Pancreas (tissue), 10 donors: ENCODE measurements around the gene RRAD. TPM values are rescaled to one million over a fixed set of nuclear protein-coding genes. Genes with fewer than 3 reads are reported as not detected.

Source experiments
- ATAC-seq, 4 donors: fragments of 200-7000 bp; cut with Tn5 transposase; one replicate each; pipeline versions ENCODE4 v1.8.0 to v1.9.1; 2020; ENCODE audit warnings: mild to moderate bottlenecking in 4 of 4, moderate library complexity in 4 of 4
- DNase-seq, 6 donors: peaks; one replicate each; pipeline ENCODE4 v3.0.0-alpha.2; 2020
- FAIRE-seq: peaks from 2 replicates; lab custom pipeline; 2012; peaks lifted over from hg19 to GRCh38; lab: Jason Lieb, UNC
- H3K27ac ChIP-seq, 4 donors: fragments of 200-600 bp; sonication (generic); 1 replicate in 3 of 4; 2 replicates in 1 of 4; pipeline versions ENCODE4 v1.5.0 to v1.8.0; 2020
- H3K27me3 ChIP-seq, 4 donors: fragments of 200-600 bp; one replicate each; pipeline ENCODE4 v1.8.0; 2021
- H3K36me3 ChIP-seq, 3 donors: fragments of 200-600 bp; sonication (generic) in 1 of 3; one replicate each; pipeline versions ENCODE4 v1.5.0 to v1.8.0; 2020 to 2021
- H3K4me1 ChIP-seq, 3 donors: fragments of 200-600 bp; one replicate each; pipeline ENCODE4 v1.8.0; 2021
- H3K4me3 ChIP-seq, 4 donors: fragments of 200-600 bp; sonication (generic) in 2 of 4; one replicate each; pipeline versions ENCODE4 v1.5.0 to v1.8.0; 2020 to 2021
- H3K9me3 ChIP-seq, 4 donors: fragments of 200-600 bp; one replicate each; pipeline ENCODE4 v1.8.0; 2021
- CTCF ChIP-seq, 4 donors: fragments of 200-600 bp; sonication (generic) in 3 of 4; IDR thresholded peaks; one replicate each; pipeline versions ENCODE4 v1.5.0 to v1.8.0; 2021; ENCODE audit warnings: antibody characterized with exemption in 4 of 4
- WGBS, 2 donors: extraction: QIAGEN DNeasy Blood & Tissue Kit; methylation state at CpG; one replicate each; pipeline ENCODE4 v1.1.7; 2013; 5-methylcytosine and 5-hydroxymethylcytosine counted together
- intact Hi-C, 3 donors: fragments of 100-400 bp; cut with DNase I; formaldehyde crosslinking; loops; one replicate each; pipeline versions ENCODE4 v1.11.1 to v1.14.2; 2022
- polyA plus RNA-seq, 2 donors: library from polyadenylated mRNA; stranded (reverse); fragments of 200-250 nt; gene quantifications; one replicate each; pipeline ENCODE4 v1.2.3, GENCODE V29; 2013
- total RNA-seq, 6 donors: library from RNA; stranded (reverse); fragmentation: NEBNext Ultra II Directional in 4 of 6; extraction: Animal tissue kit (Norgen Biotek cat#: 25700) in 4 of 6; gene quantifications; one replicate each; pipeline versions ENCODE4 v1.2.1 to v1.2.4, GENCODE V29; 2021 to 2023
- donor health status: healthy with polysubstance abuse.
- donor health status: DM: no; HTN: no; CAD: no; lungs with moderate emphysema.
- donor health status: DM: no; HTN: no; CAD: no.
- donor health status: control.
- donor health status: control.
- donor health status: Bipolar disorder and iron deficiency.
- donor health status: DM: yes; HTN: yes; CAD: no.
- donor health status: DM: no; HTN: no; CAD: no.
- donor health status: DM: no; HTN: no; CAD: no.
- donor health status: DM: yes; HTN: yes; CAD: no.

RRAD gene
- total and polyA plus RNA-seq, 8 donors, result 0.20 to 2.9 (median 0.60) TPM

- Histone ChIP-seq H3K36me3 (peaks cover 0 to 35% (median 27%) of the 10 kb centered on the region in 3 donors), H3K4me3 (no peak overlapping the region), H3K27me3 (no peaks in the 10 kb centered on the region), H3K27ac (no peak overlapping the region), H3K9me3 (no peaks in the 10 kb centered on the region), H3K4me1 (peaks cover 0 to 5% (median 0%) of the 10 kb centered on the region in 3 donors)
- no peak for ATAC-seq
- FAIRE-seq, result no peak
- intact Hi-C loops, result no loop called here
- WGBS, 2 donors, result 88 to 90% methylated on average over 5 of the region's 5 CpGs
- DNase-seq, result no peak
- TF ChIP-seq CTCF (IDR thresholded peaks at IDR 0.05), result no peak
These were observed 18.7 kb upstream of the RRAD start for GRCh38 chr16:66944054-66944441.

GRCh38 chr16:66943426-66944053 is 18.2 kb upstream of the RRAD start:
- peak in 1 of 6 donors; percentile 66 for DNase-seq
- Histone ChIP-seq H3K4me3 (no peak overlapping the region), H3K4me1 (peaks cover 0 to 2% (median 0%) of the 10 kb centered on the region in 3 donors), H3K36me3 (peaks cover 0 to 35% (median 27%) of the 10 kb centered on the region in 3 donors), H3K27me3 (no peaks in the 10 kb centered on the region), H3K9me3 (no peaks in the 10 kb centered on the region), H3K27ac (no peak overlapping the region)
- TF ChIP-seq CTCF (IDR thresholded peaks at IDR 0.05), result no peak
- 91 to 93% methylated on average over 15 of the region's 15 CpGs for WGBS, 2 donors
- ATAC-seq, result no peak
- no peak for FAIRE-seq
- intact Hi-C loops, result no loop called here

GRCh38 chr16:66942981-66943380 is 17.6 kb upstream of the RRAD start:
- intact Hi-C loops, result no loop called here
- H3K4me1 ChIP-seq, result no peaks in the 10 kb centered on the region
- no peak for ATAC-seq
- TF ChIP-seq CTCF (IDR thresholded peaks at IDR 0.05), result no peak
- peaks cover 0 to 35% (median 27%) of the 10 kb centered on the region in 3 donors for H3K36me3 ChIP-seq
- 84 to 89% methylated on average over 5 of the region's 5 CpGs for WGBS, 2 donors
- H3K9me3 ChIP-seq, result no peaks in the 10 kb centered on the region
- no peak overlapping the region for H3K4me3 ChIP-seq
- H3K27ac ChIP-seq, result no peak overlapping the region
- peak in 1 of 6 donors; percentile 29 for DNase-seq
- no peaks in the 10 kb centered on the region for H3K27me3 ChIP-seq
- FAIRE-seq, result no peak

- peak in 1 of 6 donors; percentile 14 for DNase-seq
- H3K9me3 ChIP-seq, result no peaks in the 10 kb centered on the region
- H3K27me3 ChIP-seq, result no peaks in the 10 kb centered on the region
- H3K36me3 ChIP-seq, result peaks cover 0 to 35% (median 27%) of the 10 kb centered on the region in 3 donors
- H3K4me3 ChIP-seq, result no peak overlapping the region
- TF ChIP-seq CTCF (IDR thresholded peaks at IDR 0.05), result no peak
- intact Hi-C loops, result no loop called here
- H3K27ac ChIP-seq, result no peak overlapping the region
- peaks cover 0 to 13% (median 4%) of the 10 kb centered on the region in 3 donors for H3K4me1 ChIP-seq
- FAIRE-seq, result no peak
- WGBS, 2 donors, result 94% methylated on average over 16 of the region's 16 CpGs
- ATAC-seq, result no peak
These were observed 14.9 kb upstream of the RRAD start for GRCh38 chr16:66940236-66940635.

- FAIRE-seq (no peak), DNase-seq (peak in 1 of 6 donors; percentile 27), ATAC-seq (no peak)
- Histone ChIP-seq H3K36me3 (peaks cover 0 to 35% (median 27%) of the 10 kb centered on the region in 3 donors), H3K27me3 (no peaks in the 10 kb centered on the region), H3K9me3 (no peaks in the 10 kb centered on the region), H3K27ac (no peak overlapping the region), H3K4me1 (peaks cover 0 to 13% (median 4%) of the 10 kb centered on the region in 3 donors), H3K4me3 (no peak overlapping the region)
- intact Hi-C loops, result no loop called here
- no peak for TF ChIP-seq CTCF (IDR thresholded peaks at IDR 0.05)
These were observed 14.0 kb upstream of the RRAD start for GRCh38 chr16:66939366-66939765.
